Calu3 (cell line): Measurements from ENCODE around the gene SERAC1. TPM values are rescaled to one million over a fixed set of nuclear protein-coding genes. Genes with fewer than 3 reads are reported as not detected.

Experiments
- BruUV-seq: library from RNA; stranded (reverse); fragments of 400-500 nt; replicated peaks from 2 replicates; lab custom pipeline; 2021; lab: Mats Ljungman, UMichigan
- CTCF ChIA-PET: fragments of 300-600 bp; sonication (Branson Sonifier 250); formaldehyde crosslinking; loops from one replicate; lab custom pipeline; 2022; ENCODE audit warnings: antibody characterized with exemption; lab: Charles Lee
- DNase-seq: peaks from one replicate; pipeline ENCODE4 v3.0.0; 2022
- H3K27ac Mint-ChIP-seq: one replicate; pipeline ENCODE4 v1.8.0; 2022; ENCODE audit warnings: mixed read lengths; ENCODE audit not compliant: unreplicated experiment
- H3K27me3 Mint-ChIP-seq: one replicate; pipeline ENCODE4 v1.8.0; 2022; ENCODE audit warnings: mixed read lengths; ENCODE audit not compliant: unreplicated experiment
- H3K36me3 Mint-ChIP-seq: one replicate; pipeline ENCODE4 v1.8.0; 2022; ENCODE audit warnings: mild to moderate bottlenecking, moderate library complexity, mixed read lengths; ENCODE audit not compliant: insufficient read depth, unreplicated experiment
- H3K4me1 Mint-ChIP-seq: one replicate; pipeline ENCODE4 v1.8.0; 2022; ENCODE audit warnings: mild to moderate bottlenecking, low read depth, mixed read lengths; ENCODE audit not compliant: unreplicated experiment
- H3K4me3 Mint-ChIP-seq: one replicate; pipeline ENCODE4 v1.8.0; 2022; ENCODE audit warnings: mild to moderate bottlenecking, low read depth, moderate library complexity, mixed read lengths; ENCODE audit not compliant: unreplicated experiment
- H3K9me3 Mint-ChIP-seq: one replicate; pipeline ENCODE4 v1.8.0; 2022; ENCODE audit warnings: low read depth, mixed read lengths; ENCODE audit not compliant: unreplicated experiment
- intact Hi-C: fragments of 100-400 bp; cut with micrococcal nuclease; formaldehyde crosslinking; loops from one replicate; pipeline ENCODE4 v1.10.0; 2022; ENCODE audit not compliant: unreplicated experiment
- total RNA-seq: library from RNA; stranded (reverse); gene quantifications from 2 replicates; pipeline ENCODE4 v1.2.3, GENCODE V29; 2022
- TF ChIP-seq, protein P1 (sequence below): fragments of 200-600 bp; IDR thresholded peaks from one replicate; pipeline ENCODE4 v1.8.0; 2022; ENCODE audit warnings: antibody characterized with exemption; ENCODE audit not compliant: unreplicated experiment

The SERAC1 gene
- total RNA-seq, 1 experiment from 2014 or later = 5.5 TPM

DNA sequence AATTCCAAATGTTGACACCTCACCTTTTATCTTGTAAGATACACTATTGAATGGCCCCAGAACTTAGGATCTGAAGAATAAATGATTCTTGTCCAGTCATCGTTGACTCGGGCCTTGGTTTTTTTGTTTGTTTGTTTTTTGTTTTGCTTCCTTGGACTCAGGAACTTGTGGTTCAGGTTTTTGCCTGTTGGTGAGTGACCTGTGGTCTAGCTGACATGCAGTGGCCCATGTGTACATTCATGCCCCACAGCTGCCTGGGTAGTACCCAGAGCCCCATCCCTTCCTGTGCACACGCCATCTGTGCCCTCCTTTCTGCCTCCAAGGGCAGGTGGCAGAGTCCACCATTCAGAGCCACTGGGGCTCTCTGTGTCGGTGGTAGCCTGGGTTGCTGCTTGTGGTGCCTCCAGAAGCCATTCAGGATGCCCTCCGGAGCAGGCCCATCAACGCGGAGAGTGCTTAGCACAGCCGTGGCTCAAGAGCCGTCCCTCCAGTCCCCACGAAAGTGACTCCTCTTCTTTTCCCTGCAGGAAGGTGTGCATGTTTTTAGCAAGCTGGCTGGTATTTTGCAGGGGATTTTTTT, 100.5 kb downstream of the SERAC1 start:
- no peak overlapping the region for H3K27ac Mint-ChIP-seq

DNA sequence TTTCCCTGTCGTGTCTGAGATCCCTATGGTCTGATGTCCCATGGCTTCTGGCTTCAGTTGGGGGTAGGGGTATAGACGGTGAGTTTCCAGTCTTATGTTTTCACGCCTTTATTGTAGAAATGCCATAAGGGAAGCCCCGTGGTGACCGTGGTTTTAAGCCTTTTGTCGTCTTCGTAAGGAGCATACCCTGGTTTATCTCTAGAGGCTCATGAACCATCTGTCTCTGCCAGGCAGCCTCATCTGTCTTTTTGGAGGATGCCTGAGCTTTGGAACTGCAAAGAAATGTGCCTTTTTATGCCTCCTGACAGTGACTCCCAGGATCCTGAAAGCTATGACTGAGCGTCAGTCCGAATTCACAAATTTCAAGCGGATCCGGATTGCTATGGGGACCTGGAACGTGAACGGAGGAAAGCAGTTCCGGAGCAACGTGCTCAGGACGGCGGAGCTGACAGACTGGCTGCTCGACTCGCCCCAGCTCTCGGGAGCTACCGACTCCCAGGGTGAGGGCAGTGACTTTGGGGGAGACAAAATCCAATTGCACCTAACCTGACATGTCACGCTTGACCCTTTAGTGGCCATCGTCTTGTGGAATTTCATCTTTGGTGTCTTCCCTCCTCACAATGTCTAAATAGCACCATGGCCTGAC, 101.8 kb downstream of the SERAC1 start:
- no TSS peak for BruUV-seq
- no peak for DNase-seq
- Mint-ChIP-seq H3K4me3 (no peak overlapping the region), H3K4me1 (peaks cover 33% of the 10 kb centered on the region), H3K9me3 (no peaks in the 10 kb centered on the region), H3K27ac (no peak overlapping the region), H3K27me3 (no peaks in the 10 kb centered on the region), H3K36me3 (peaks cover 22% of the 10 kb centered on the region)
- TF ChIP-seq, protein P1, sequence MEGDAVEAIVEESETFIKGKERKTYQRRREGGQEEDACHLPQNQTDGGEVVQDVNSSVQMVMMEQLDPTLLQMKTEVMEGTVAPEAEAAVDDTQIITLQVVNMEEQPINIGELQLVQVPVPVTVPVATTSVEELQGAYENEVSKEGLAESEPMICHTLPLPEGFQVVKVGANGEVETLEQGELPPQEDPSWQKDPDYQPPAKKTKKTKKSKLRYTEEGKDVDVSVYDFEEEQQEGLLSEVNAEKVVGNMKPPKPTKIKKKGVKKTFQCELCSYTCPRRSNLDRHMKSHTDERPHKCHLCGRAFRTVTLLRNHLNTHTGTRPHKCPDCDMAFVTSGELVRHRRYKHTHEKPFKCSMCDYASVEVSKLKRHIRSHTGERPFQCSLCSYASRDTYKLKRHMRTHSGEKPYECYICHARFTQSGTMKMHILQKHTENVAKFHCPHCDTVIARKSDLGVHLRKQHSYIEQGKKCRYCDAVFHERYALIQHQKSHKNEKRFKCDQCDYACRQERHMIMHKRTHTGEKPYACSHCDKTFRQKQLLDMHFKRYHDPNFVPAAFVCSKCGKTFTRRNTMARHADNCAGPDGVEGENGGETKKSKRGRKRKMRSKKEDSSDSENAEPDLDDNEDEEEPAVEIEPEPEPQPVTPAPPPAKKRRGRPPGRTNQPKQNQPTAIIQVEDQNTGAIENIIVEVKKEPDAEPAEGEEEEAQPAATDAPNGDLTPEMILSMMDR = no peak
- CTCF ChIA-PET = no interaction called here
- intact Hi-C loops = no loop called here

More for the DNA sequence above, 100.5 kb downstream of the SERAC1 start:
- Mint-ChIP-seq H3K4me1 (peaks cover 40% of the 10 kb centered on the region), H3K4me3 (no peak overlapping the region), H3K9me3 (no peaks in the 10 kb centered on the region), H3K27me3 (no peaks in the 10 kb centered on the region), H3K36me3 (peaks cover 24% of the 10 kb centered on the region)
- no peak for DNase-seq
- TF ChIP-seq, protein P1 = no peak
- BruUV-seq = no TSS peak
- intact Hi-C loops = no loop called here
- CTCF ChIA-PET = no interaction called here

DNA sequence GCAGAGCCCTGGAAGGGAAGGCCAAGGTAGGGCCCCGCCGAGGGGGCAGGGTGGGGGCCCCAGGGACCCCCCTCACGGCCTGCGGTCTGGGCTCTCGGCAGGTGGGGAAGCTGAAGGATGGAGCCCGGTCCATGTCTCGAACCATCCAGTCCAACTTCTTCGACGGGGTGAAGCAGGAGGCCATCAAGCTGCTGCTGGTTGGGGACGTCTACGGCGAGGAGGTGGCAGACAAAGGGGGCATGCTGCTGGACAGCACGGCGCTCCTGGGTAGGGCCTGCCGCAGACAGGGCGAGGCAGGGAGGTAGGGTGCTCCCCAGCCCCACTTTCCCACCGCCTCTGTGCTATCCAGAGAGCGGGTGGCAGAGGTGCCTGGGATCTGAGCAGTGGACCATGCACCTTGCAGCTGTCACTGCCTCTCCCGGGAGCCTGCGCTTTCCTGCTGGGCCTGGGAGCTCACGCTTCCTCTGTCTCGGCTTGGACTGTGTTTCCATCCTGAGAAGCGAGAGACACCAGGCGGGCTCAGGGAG, 103.3 kb downstream of the SERAC1 start:
- H3K4me3 Mint-ChIP-seq = no peak overlapping the region
- no peak for DNase-seq

DNA sequence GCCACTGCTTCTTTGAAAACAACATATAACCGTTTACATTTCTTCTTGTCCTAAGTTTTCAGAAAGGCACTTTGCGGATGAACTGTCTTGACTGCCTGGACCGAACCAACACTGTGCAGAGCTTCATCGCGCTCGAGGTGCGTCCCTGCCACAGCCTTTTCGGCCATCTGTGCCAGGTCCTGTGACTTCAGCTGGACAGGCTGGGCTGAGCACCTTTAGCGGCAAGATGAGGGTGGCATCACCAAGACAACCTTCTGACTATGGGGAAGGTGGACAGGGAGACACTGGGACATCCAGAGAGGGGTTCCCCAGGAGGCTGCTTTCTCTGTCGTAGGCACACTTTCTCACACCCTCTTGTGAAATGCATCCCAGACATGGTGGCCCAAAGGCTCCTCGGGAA, 104.3 kb downstream of the SERAC1 start:
- H3K27me3 Mint-ChIP-seq = no peaks in the 10 kb centered on the region
- TF ChIP-seq, protein P1 = no peak
- CTCF ChIA-PET = no interaction called here
- intact Hi-C loops = no loop called here
- H3K4me3 Mint-ChIP-seq = no peak overlapping the region
- H3K9me3 Mint-ChIP-seq = no peaks in the 10 kb centered on the region
- peaks cover 27% of the 10 kb centered on the region for H3K36me3 Mint-ChIP-seq
- no peak overlapping the region for H3K27ac Mint-ChIP-seq
- DNase-seq = no peak
- BruUV-seq = no TSS peak
- H3K4me1 Mint-ChIP-seq = peaks cover 33% of the 10 kb centered on the region

More for the DNA sequence above, 103.3 kb downstream of the SERAC1 start:
- CTCF ChIA-PET = no interaction called here
- intact Hi-C loops = no loop called here
- BruUV-seq = no TSS peak
- no peaks in the 10 kb centered on the region for H3K27me3 Mint-ChIP-seq
- no peaks in the 10 kb centered on the region for H3K9me3 Mint-ChIP-seq
- peaks cover 33% of the 10 kb centered on the region for H3K36me3 Mint-ChIP-seq
- no peak overlapping the region for H3K27ac Mint-ChIP-seq
- TF ChIP-seq, protein P1 = no peak
- peaks cover 44% of the 10 kb centered on the region for H3K4me1 Mint-ChIP-seq
